Prostate gland (tissue), 2 donors: ENCODE data around the gene RPL39L. TPM values are rescaled to one million over a fixed set of nuclear protein-coding genes. Genes with fewer than 3 reads are reported as not detected.

Experiments
- DNase-seq: peaks from one replicate; pipeline ENCODE4 v3.0.0-alpha.2; 2019; ENCODE audit warnings: low spot score
- H3K27ac ChIP-seq, 2 donors: fragments of 200-600 bp; sonication (generic); 2 replicates each; pipeline ENCODE4 v1.5.1; 2017 to 2019
- H3K27me3 ChIP-seq: fragments of 200-600 bp; sonication (generic); replicated peaks from 2 replicates; pipeline ENCODE4 v1.5.1; 2019; ENCODE audit not compliant: insufficient read depth
- H3K36me3 ChIP-seq, 2 donors: fragments of 200-600 bp; sonication (generic); 1 replicate in 1 of 2; 2 replicates in 1 of 2; pipeline versions ENCODE4 v1.5.1 to v1.8.1; 2017 to 2019
- H3K4me1 ChIP-seq: fragments of 200-600 bp; sonication (generic); replicated peaks from 2 replicates; pipeline ENCODE4 v1.5.1; 2019
- H3K4me3 ChIP-seq, 2 donors: fragments of 200-600 bp; sonication (generic); 2 replicates each; pipeline ENCODE4 v1.5.1; 2017 to 2019
- H3K9me3 ChIP-seq: fragments of 200-600 bp; sonication (generic); 2 replicates; pipeline ENCODE4 v1.5.1; 2017
- CTCF ChIP-seq, 4 experiments: fragments of 200-600 bp in 2 of 4; fragments of 450-650 bp in 2 of 4; sonication (generic) in 2 of 4; IDR thresholded peaks; 1 replicate in 3 of 4; 2 replicates in 1 of 4; pipeline ENCODE4 v1.5.1; 2016 to 2019; ENCODE audit warnings: antibody characterized with exemption in 4 of 4, mild to moderate bottlenecking in 2 of 4, moderate library complexity in 2 of 4
- POLR2A ChIP-seq: fragments of 450-650 bp; IDR thresholded peaks from one replicate; pipeline ENCODE4 v1.6.1; 2016; ENCODE audit warnings: antibody characterized with exemption, mild to moderate bottlenecking
- POLR2AphosphoS5 ChIP-seq: sonication (generic); formaldehyde crosslinking; IDR thresholded peaks from one replicate; pipeline ENCODE4 v1.6.1; 2017; ENCODE audit warnings: antibody characterized with exemption
- WGBS: methylation state at CpG from one replicate; pipeline ENCODE4 v1.1.5; 2018; 5-methylcytosine and 5-hydroxymethylcytosine counted together
- intact Hi-C: fragments of 100-400 bp; cut with DNase I; formaldehyde crosslinking; loops from one replicate; pipeline ENCODE4 v1.14.2; 2022
- total RNA-seq, 2 donors: library from RNA; depleted of rRNA; stranded (reverse); fragments of >200 nt; gene quantifications; one replicate each; pipeline ENCODE4 v1.1.0, GENCODE V29; 2016

RPL39L gene
- total RNA-seq, 2 donors from 2014 or later = 27.5 to 57.9 TPM

GRCh38 chr3:187072511-187072910 is 66.8 kb downstream of the RPL39L start:
- intact Hi-C loops = no loop called here
- no peak for TF ChIP-seq CTCF (IDR thresholded peaks at IDR 0.05)
- TF ChIP-seq POLR2AphosphoS5 = no peak
- TF ChIP-seq POLR2A = no peak
- H3K9me3 ChIP-seq = no peaks in the 10 kb centered on the region
- H3K36me3 ChIP-seq = peaks cover 0 to 2% of the 10 kb centered on the region in 2 donors
- H3K27ac ChIP-seq = no peak overlapping the region
- WGBS = 87% methylated on average over 5 of the region's 5 CpGs
- no peaks in the 10 kb centered on the region for H3K27me3 ChIP-seq
- DNase-seq = no peak
- no peaks in the 10 kb centered on the region for H3K4me1 ChIP-seq
- H3K4me3 ChIP-seq = no peak overlapping the region

- no peaks in the 10 kb centered on the region for H3K36me3 ChIP-seq
- no peak overlapping the region for H3K4me3 ChIP-seq
- 92% methylated on average over 3 of the region's 3 CpGs for WGBS
- TF ChIP-seq POLR2A = no peak
- no peak for TF ChIP-seq CTCF (IDR thresholded peaks at IDR 0.05)
- no peak for TF ChIP-seq POLR2AphosphoS5
- no peaks in the 10 kb centered on the region for H3K9me3 ChIP-seq
- no peak overlapping the region for H3K27ac ChIP-seq
- no peak for DNase-seq
- H3K4me1 ChIP-seq = no peaks in the 10 kb centered on the region
- intact Hi-C loops = no loop called here
- no peaks in the 10 kb centered on the region for H3K27me3 ChIP-seq
These were observed 67.2 kb downstream of the RPL39L start for GRCh38 chr3:187072102-187072501.

Other genes with a start within 250 kb of the RPL39L start
- gene ST6GAL1, start 209.0 kb downstream of the RPL39L start, total RNA-seq = 100 to 1,000 TPM; 101 to 225 TPM
- gene RTP1, start 58.0 kb upstream of the RPL39L start, total RNA-seq = not detected
- gene MASP1, start 152.2 kb upstream of the RPL39L start, total RNA-seq = 10 to 100 TPM; 22.1 to 27.3 TPM
- gene RTP4, start 228.9 kb upstream of the RPL39L start, total RNA-seq = 1 to 10 TPM; 2.7 to 5.1 TPM